Activated naive CD8-positive, alpha-beta T cell treated with anti-CD3 and anti-CD28 coated beads for 36 hours (primary cell): Measurements from ENCODE around the gene GPR31. TPM values are rescaled to one million over a fixed set of nuclear protein-coding genes. Genes with fewer than 3 reads are reported as not detected.

ENCODE experiments used
- DNase-seq: peaks from one replicate; pipeline ENCODE4 v3.0.0; 2021
- H3K27ac Mint-ChIP-seq: one replicate; pipeline ENCODE4 v1.8.0; 2022; ENCODE audit warnings: mild to moderate bottlenecking, moderate library complexity, mixed read lengths
- H3K27me3 Mint-ChIP-seq: one replicate; pipeline ENCODE4 v1.8.0; 2022; ENCODE audit warnings: mild to moderate bottlenecking, mixed read lengths
- H3K36me3 Mint-ChIP-seq: one replicate; pipeline ENCODE4 v1.8.0; 2021; ENCODE audit warnings: mild to moderate bottlenecking, mixed read lengths
- H3K4me1 Mint-ChIP-seq: one replicate; pipeline ENCODE4 v1.8.0; 2021; ENCODE audit warnings: mixed read lengths
- H3K4me3 Mint-ChIP-seq: one replicate; pipeline ENCODE4 v1.8.0; 2022; ENCODE audit warnings: mild to moderate bottlenecking, moderate library complexity, mixed read lengths
- H3K9me3 Mint-ChIP-seq: one replicate; pipeline ENCODE4 v1.8.0; 2022; ENCODE audit warnings: mixed read lengths
- total RNA-seq, 2 experiments: library from RNA; stranded (reverse); gene quantifications; one replicate each; pipeline ENCODE4 v1.2.3, GENCODE V29; 2021

Gene GPR31
- total RNA-seq, 2 experiments from 2014 or later, result not detected

GRCh38 chr6:167107787-167108186, 50.0 kb downstream of the GPR31 start:
- no peak for DNase-seq
- Mint-ChIP-seq H3K4me3 (no peak overlapping the region), H3K4me1 (peaks cover 22% of the 10 kb centered on the region), H3K36me3 (no peaks in the 10 kb centered on the region), H3K27me3 (no peaks in the 10 kb centered on the region), H3K27ac (no peak overlapping the region), H3K9me3 (no peaks in the 10 kb centered on the region)

DNA sequence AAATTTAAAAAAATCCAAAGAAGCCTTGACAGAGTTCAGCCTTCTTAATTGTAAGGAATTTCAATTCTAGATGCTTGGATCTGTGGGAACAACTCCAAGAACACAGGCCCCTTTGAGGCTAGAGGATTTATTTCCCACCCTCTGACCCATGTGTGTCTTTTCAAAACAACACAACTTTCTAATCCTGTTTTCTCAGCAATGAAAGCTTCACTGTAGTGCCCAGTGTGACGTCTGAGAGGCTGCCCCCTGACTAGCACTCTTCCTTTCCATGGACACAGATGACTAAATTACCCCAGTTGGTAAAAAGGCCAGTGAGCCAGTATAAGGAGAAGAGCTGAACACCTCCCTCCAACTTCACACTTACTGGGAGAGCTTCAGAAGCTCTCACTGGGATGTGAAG, 51.4 kb downstream of the GPR31 start:
- Mint-ChIP-seq H3K36me3 (no peaks in the 10 kb centered on the region), H3K9me3 (no peaks in the 10 kb centered on the region), H3K4me3 (no peak overlapping the region), H3K4me1 (peaks cover 11% of the 10 kb centered on the region), H3K27me3 (no peaks in the 10 kb centered on the region), H3K27ac (no peak overlapping the region)
- no peak for DNase-seq

Other genes starting within 250 kb of the GPR31 start
- gene RNASET2, start 201.4 kb downstream of the GPR31 start, total RNA-seq, result 10 to 100 TPM; 34.1 to 35.8 TPM
- gene CEP43, start 158.6 kb downstream of the GPR31 start, total RNA-seq, result 10 to 100 TPM; 24.5 to 27.3 TPM
- under 1 TPM in 1 of 2 experiments, not detected in 1; 0.44 TPM for gene CCR6, start 34.9 kb downstream of the GPR31 start, total RNA-seq
- gene UNC93A, start 133.3 kb upstream of the GPR31 start, total RNA-seq, result not detected
- gene TTLL2, start 167.1 kb upstream of the GPR31 start, total RNA-seq, result not detected